Osteoblast (primary cell): ENCODE results near the gene TMCO6. TPM values are rescaled to one million over a fixed set of nuclear protein-coding genes. Genes with fewer than 3 reads are reported as not detected.
"Not testable (repeated sequence)": the region's sequence is repeated elsewhere in the genome, so short reads cannot be mapped to it uniquely, and the experiment has no call there.

ENCODE experiments used
- DNase-seq: peaks from one replicate; pipeline ENCODE4 v3.0.0; 2011; ENCODE audit warnings: low spot score, mixed read lengths; ENCODE audit not compliant: insufficient read length; ENCODE audit errors: missing footprints
- H2AFZ ChIP-seq: 2 replicates; pipeline ENCODE4 v1.6.0; 2011; ENCODE audit warnings: mild to moderate bottlenecking, low read length
- H3K27ac ChIP-seq: 2 replicates; pipeline ENCODE4 v1.5.1; 2011; ENCODE audit warnings: mild to moderate bottlenecking, low read depth, low read length, moderate library complexity
- H3K27me3 ChIP-seq: 2 replicates; pipeline ENCODE4 v1.6.0; 2012; ENCODE audit warnings: mild to moderate bottlenecking, control low read depth, inconsistent platforms, low read length, moderate library complexity; ENCODE audit not compliant: insufficient read depth
- H3K36me3 ChIP-seq: 2 replicates; pipeline ENCODE4 v1.5.1; 2011; ENCODE audit warnings: mild to moderate bottlenecking, low read length, control low read depth, moderate library complexity; ENCODE audit not compliant: insufficient read depth
- H3K4me1 ChIP-seq: 2 replicates; pipeline ENCODE4 v1.5.1; 2011; ENCODE audit warnings: mild to moderate bottlenecking, low read length, control low read depth, moderate library complexity; ENCODE audit not compliant: insufficient read depth
- H3K4me2 ChIP-seq: 2 replicates; pipeline ENCODE4 v1.6.0; 2011; ENCODE audit warnings: mild to moderate bottlenecking, low read length; ENCODE audit not compliant: insufficient read depth
- H3K4me3 ChIP-seq: fragments of 200-600 bp; sonication (generic); 3 replicates; pipeline ENCODE4 v1.5.1; 2012; ENCODE audit warnings: mild to moderate bottlenecking, low read length, inconsistent platforms; ENCODE audit not compliant: insufficient read depth
- H3K79me2 ChIP-seq: 2 replicates; pipeline ENCODE4 v1.6.0; 2012; ENCODE audit warnings: mild to moderate bottlenecking, low read length, control low read depth, inconsistent platforms; ENCODE audit not compliant: insufficient read depth
- H3K9me3 ChIP-seq: 2 replicates; pipeline ENCODE4 v1.5.1; 2011; ENCODE audit warnings: low read depth, low read length, control low read depth
- H4K20me1 ChIP-seq: 2 replicates; pipeline ENCODE4 v1.6.0; 2012; ENCODE audit warnings: mild to moderate bottlenecking, low read length, control low read depth; ENCODE audit not compliant: insufficient read depth
- total RNA-seq: library from RNA; depleted of rRNA; stranded (reverse); fragments of >200 nt; gene quantifications from 2 replicates; pipeline ENCODE4 v1.2.3, GENCODE V29; 2012
- TF ChIP-seq, protein P1 (sequence below): IDR thresholded peaks from 2 replicates; pipeline ENCODE4 v1.5.1; 2011; ENCODE audit warnings: mild to moderate bottlenecking, low read depth, low read length, moderate library complexity; ENCODE audit errors: extremely low read depth

TMCO6 gene
- total RNA-seq, 1 donor = 8.3 TPM

DNA sequence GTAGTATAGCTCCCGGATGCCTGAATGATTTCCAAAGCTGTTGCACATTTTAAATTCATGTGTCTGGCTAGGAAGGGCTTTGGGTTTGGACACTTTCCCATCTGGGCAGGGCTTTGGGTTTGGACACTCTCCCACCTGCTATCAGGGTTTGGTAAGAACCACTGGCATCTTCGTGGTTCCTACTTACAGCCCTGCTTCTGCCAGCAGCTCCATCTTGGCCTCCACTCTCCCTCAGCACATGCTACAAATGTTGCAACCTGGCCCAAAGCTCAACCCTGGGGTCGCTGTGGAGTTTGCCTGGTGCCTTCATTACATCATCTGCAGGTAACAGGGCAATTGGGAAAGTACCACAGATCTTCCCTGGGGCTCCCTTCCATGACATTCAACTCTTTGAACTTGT is 3.5 kb downstream of the TMCO6 start:
- TF ChIP-seq, protein P1, sequence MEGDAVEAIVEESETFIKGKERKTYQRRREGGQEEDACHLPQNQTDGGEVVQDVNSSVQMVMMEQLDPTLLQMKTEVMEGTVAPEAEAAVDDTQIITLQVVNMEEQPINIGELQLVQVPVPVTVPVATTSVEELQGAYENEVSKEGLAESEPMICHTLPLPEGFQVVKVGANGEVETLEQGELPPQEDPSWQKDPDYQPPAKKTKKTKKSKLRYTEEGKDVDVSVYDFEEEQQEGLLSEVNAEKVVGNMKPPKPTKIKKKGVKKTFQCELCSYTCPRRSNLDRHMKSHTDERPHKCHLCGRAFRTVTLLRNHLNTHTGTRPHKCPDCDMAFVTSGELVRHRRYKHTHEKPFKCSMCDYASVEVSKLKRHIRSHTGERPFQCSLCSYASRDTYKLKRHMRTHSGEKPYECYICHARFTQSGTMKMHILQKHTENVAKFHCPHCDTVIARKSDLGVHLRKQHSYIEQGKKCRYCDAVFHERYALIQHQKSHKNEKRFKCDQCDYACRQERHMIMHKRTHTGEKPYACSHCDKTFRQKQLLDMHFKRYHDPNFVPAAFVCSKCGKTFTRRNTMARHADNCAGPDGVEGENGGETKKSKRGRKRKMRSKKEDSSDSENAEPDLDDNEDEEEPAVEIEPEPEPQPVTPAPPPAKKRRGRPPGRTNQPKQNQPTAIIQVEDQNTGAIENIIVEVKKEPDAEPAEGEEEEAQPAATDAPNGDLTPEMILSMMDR = no peak
- no peak overlapping the region for H3K4me2 ChIP-seq
- H3K36me3 ChIP-seq = peaks cover 7% of the 10 kb centered on the region
- no peak overlapping the region for H3K27ac ChIP-seq
- no peak overlapping the region for H3K4me3 ChIP-seq
- no peaks in the 10 kb centered on the region for H3K9me3 ChIP-seq
- H3K27me3 ChIP-seq = no peaks in the 10 kb centered on the region
- no peaks in the 10 kb centered on the region for H4K20me1 ChIP-seq
- DNase-seq = no peak
- no peak overlapping the region for H2AFZ ChIP-seq
- H3K4me1 ChIP-seq = peaks cover 17% of the 10 kb centered on the region
- peaks cover 37% of the 10 kb centered on the region for H3K79me2 ChIP-seq

DNA sequence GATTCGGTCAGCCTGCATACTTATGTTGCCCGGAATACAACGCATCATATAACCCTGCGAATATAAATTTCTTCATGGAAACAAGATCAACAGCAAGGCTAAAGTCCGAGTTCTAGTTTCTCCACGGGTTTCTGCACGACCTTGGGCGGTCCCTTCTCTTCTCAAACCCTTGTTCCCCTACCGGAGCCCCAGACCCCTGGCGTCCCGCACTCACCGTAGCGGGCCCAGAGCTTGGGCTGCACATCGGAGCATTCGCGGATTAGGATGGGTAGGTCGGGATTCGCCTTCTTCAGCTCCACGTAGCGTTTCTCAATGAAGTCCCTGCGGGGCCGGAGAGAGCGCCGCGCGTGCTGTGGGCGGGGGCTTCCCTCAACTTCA is 7.8 kb downstream of the TMCO6 start:
- TF ChIP-seq, protein P1 = no peak
- no peaks in the 10 kb centered on the region for H3K27me3 ChIP-seq
- peaks cover 26% of the 10 kb centered on the region for H3K36me3 ChIP-seq
- H3K4me3 ChIP-seq = peak overlapping the region; percentile 96
- H4K20me1 ChIP-seq = no peaks in the 10 kb centered on the region
- peak; percentile 77 for DNase-seq
- H2AFZ ChIP-seq = peak overlapping the region; percentile 90
- H3K9me3 ChIP-seq = no peaks in the 10 kb centered on the region
- peaks cover 18% of the 10 kb centered on the region for H3K4me1 ChIP-seq
- peaks cover 46% of the 10 kb centered on the region for H3K79me2 ChIP-seq
- H3K4me2 ChIP-seq = peak overlapping the region; percentile 77
- H3K27ac ChIP-seq = peak overlapping the region; percentile 88

DNA sequence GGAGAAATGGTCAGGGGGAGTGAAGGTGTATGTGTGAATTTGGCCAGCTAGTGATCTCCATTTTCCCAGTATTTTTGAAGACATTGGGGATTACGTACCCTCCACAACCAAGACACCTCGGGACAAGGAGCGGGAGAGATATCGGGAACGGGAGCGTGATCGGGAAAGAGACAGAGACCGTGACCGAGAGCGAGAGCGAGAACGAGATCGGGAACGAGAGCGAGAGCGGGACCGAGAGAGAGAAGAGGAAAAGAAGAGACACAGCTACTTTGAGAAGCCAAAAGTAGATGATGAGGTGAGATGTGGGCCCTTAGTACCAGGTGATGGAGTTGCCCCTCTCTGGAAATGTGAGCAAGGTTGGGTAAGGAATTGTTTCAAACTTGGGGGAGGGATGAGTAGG is 19.6 kb downstream of the TMCO6 start:
- TF ChIP-seq, protein P1 = no peak
- no peaks in the 10 kb centered on the region for H3K27me3 ChIP-seq
- peaks cover 94% of the 10 kb centered on the region for H3K36me3 ChIP-seq

DNA sequence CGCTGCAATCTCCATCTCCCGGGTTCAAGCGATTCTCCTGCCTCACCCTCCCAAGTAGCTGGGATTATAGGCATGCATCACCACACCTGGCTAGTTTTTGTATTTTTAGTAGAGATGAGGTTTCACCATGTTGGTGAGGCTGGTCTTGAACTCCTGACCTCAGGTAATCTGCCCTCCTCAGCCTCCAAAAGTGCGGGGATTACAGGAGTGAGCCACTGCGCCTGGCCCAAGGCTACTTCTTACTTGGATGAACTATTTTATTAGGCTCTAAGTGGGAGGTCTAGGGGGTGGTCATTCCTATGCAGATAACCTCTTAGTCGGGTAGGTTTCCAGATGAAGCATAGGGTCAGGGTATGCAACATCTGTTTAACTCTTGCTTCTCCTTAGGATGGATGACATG is 21.1 kb downstream of the TMCO6 start:
- H3K27me3 ChIP-seq, H2AFZ ChIP-seq, H3K4me2 ChIP-seq, H4K20me1 ChIP-seq, H3K79me2 ChIP-seq, H3K4me1 ChIP-seq, H3K9me3 ChIP-seq, DNase-seq, H3K4me3 ChIP-seq, H3K27ac ChIP-seq: not testable (repeated sequence)
- peaks cover 79% of the 10 kb centered on the region for H3K36me3 ChIP-seq

More for the DNA sequence above, 19.6 kb downstream of the TMCO6 start:
- Histone ChIP-seq H3K4me3 (no peak overlapping the region), H3K4me2 (no peak overlapping the region), H3K27ac (no peak overlapping the region), H3K4me1 (no peaks in the 10 kb centered on the region), H4K20me1 (no peaks in the 10 kb centered on the region), H3K9me3 (no peaks in the 10 kb centered on the region), H3K79me2 (no peaks in the 10 kb centered on the region), H2AFZ (no peak overlapping the region)
- DNase-seq = no peak

DNA sequence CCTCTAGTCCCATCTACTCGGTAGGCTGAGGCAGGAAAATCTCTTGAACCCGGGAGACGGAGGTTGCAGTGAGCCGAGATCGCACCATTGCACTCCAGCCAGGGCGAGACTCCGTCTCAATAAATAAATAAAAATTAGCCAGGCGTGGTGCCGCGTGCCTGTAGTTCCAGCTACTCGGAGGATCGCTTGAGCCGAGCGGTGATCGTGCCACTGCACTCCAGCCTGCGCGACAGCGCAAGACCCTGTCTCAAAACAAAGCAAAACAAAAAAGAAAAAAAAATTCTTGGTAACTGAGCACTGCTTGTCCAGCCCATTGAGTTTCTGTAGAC is 24.7 kb downstream of the TMCO6 start:
- Histone ChIP-seq H2AFZ (peak overlapping the region; percentile 84), H3K4me3 (peak overlapping the region; percentile 84), H3K4me1 (peaks cover 6% of the 10 kb centered on the region), H3K36me3 (peaks cover 56% of the 10 kb centered on the region), H4K20me1 (peaks cover 13% of the 10 kb centered on the region), H3K4me2 (peak overlapping the region; percentile 90), H3K27me3 (no peaks in the 10 kb centered on the region), H3K27ac (peak overlapping the region; percentile 84), H3K9me3 (no peaks in the 10 kb centered on the region), H3K79me2 (peaks cover 39% of the 10 kb centered on the region)
- TF ChIP-seq, protein P1 = no peak
- no peak for DNase-seq
